DMS114 treated with DMSO at 0.1 percent for 48 hours (cell line): Measurements from ENCODE around the gene KLHL36.

Experiments used
- DNase-seq: peaks from one replicate; lab custom pipeline; 2025; ENCODE audit not compliant: unreplicated experiment; lab: John Stamatoyannopoulos, UW

Gene KLHL36

DNA sequence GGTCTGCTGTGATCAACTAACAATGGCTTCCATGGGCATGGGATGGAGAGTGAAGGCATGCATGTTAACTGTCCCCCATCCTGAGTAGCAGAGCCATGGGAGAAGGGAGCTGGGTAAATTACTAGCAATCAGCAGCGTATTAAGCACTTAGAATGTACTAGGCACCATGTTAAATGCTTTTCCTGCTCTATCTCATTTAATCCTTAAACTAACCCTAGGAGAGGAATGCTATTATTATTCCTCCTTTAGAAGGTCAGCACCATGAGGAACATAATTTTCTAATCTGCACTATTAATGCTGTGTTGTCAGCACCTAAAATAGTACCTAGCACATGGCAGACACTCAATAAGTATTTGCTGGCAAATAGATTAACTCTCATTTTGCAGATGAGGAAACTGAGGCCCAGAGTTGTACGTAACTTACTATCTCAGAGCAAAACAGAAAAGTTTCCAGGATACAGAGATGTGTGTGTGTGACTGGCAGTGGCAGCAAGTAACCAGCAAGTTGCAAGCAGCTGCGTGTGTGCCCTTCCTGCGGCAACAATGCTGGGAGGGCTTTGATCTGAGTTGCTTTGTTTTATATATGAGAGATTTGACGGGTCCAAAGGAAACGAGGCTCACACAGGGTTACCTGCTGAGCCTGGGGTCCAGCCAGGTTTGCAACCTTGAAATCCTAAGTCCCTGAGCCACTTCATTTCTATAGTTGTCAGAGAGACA is 6.5 kb upstream of the KLHL36 start:
- DNase-seq, result no peak

DNA sequence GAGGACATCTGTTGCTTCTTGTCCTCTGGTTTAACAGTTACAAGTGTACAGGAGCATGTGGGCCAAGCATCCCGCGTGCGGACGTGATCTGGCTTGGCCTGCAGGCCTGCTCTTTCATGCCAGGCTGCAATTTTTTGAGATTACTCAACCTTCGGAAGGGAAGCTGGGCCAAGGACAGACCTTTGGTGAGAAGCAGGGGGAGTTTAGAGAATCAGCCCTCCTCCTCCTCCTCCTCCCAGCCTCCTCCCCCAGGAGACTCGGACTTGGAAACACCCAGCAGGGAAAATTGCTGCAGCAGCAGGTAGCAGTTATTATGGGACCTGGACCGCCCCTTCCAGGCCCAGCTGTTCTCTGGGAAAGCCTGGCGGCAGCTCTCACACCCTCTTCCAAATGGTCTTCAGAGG is 5.1 kb upstream of the KLHL36 start:
- no peak for DNase-seq

DNA sequence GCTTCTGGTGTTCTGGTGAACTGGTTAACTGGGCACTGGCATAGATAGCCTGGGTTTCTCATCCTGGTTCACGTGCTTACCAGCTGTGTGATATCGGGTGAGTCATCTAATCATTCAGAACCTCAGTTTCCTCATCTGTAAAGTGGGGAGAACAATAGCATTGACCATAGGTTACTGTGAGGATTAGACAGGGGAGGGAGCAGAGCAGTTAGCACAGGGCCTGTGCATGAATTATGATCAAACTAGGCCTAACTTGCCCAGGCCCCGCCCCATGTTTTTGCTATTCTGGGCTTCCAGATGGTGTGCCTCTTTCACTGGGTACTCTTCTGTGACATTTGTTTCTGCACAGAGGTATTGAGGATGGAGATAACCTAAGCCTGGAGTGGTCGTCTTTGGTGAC is 4.6 kb upstream of the KLHL36 start:
- DNase-seq, result no peak

DNA sequence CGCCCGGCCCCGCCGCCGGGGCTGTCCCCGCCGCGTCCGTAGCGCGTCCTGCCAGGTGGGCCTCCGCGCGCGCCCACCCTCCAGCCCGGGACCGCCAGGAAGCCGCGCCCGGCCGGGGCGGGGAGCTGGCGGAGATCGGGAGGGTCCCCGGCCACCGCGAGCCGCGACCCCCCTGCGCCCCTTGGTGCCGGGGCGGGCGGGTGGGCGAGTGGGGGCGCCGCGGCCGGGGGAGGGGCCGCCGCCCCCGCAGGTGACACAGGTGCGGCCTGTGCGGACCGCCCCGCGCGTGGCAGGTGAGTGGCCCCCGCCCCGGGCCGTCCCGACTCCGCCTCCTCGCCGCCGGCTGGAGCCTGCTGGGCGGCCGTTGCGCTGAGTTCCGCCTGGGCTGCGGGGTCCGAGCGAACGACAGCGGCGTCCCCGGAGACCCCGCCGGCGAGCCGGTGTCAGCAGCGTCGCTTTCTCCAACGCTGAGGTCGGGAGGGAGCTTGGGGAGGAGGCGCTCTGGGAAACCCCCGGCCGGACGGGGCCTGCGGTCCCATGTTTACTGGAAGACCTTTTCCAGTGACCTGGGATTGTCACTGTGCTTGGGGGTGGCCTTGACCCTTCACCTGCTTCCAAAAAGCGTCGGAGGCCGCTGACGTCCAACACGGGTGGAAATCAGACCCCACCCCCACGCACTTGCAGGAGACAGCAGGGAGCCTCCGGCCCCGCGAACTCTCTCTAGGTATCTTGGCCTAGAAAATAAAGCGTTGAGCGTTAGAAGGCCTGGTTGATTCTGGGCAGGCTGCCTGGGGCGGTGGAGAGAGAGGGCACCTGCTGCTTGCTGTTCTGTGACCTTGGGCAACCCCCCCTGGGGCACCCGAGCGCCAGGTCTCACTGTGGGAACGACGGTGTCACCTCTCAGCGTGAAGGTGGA is 542 bp downstream of the KLHL36 start:
- DNase-seq, result no peak

DNA sequence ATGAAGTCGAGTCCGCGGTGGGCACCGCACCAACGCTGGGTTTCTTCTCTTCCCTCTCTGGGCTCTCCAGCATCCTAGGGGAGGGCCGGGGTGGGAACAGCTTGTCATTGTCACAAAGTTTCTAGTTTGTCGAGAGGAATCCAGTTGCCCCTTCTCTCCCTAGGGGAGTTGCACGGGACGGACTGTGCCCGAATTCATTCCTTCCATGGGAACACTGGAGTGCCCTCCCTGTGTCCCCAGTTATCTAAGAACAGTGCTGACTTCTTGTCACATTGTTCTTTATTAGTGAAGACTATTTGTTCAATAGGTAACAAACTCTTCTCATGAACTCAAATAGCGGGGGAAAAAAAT is 1.2 kb downstream of the KLHL36 start:
- DNase-seq, result no peak

DNA sequence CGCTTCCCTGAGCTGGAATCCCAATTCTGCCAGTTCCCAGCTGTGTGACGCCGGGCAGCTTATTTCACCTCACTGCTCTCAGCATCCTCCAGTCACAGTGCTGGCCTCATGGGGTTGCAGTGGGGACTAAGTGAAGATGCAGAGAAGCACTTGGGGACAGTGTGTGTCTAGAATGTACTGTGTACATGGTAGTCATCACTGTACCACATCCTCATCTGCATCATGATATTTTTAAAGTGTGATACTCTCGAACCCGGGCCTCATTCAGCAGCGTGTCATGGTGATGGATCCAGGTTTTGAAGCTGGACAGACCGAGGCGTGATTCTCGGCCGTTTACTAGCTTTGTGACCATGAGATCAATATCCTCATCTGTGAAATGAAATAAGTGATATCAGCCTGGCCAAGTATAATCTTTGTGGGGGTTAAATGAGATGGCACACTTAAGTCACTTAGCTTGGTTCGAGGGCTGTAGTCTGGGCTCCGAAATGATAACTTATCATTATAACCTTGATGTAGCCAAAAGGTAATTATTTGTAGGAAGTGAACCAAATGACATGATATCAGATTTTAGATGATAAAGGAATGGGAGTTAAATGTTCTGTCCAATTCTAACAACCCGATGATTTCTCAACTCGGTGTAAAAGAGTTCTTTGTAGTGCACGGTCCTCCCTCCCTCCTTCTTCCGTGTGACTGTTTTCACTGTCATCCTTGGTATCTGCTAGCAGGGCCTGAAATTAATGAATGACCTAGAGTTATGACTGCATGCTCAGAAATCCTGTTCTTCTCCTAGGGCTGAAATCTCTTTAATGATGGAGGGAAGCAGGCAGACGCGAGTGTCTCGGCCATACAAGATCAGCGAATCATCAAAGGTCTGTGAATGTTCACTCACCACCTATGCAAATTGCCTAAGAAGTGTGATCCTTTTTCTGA is 2.0 kb downstream of the KLHL36 start:
- no peak for DNase-seq

DNA sequence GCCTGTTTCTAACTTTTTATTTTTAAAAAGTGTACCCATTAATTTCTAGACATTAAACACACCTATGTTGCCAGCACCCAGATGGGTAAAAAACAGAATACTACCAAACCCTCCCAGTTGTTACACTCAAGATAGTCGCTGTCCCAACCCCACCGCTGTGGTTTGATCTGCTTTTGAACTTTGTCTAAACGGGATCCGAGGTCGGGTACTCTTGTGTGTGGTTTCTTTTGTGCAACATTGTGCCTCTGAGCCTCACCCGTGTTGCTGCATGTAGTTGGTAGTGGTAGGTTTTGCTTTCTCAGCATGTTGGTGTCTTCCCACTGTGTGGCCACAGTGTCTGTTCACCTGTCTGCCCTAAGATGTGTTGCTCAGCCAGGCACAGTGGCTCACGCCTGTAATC is 4.3 kb downstream of the KLHL36 start:
- no peak for DNase-seq

DNA sequence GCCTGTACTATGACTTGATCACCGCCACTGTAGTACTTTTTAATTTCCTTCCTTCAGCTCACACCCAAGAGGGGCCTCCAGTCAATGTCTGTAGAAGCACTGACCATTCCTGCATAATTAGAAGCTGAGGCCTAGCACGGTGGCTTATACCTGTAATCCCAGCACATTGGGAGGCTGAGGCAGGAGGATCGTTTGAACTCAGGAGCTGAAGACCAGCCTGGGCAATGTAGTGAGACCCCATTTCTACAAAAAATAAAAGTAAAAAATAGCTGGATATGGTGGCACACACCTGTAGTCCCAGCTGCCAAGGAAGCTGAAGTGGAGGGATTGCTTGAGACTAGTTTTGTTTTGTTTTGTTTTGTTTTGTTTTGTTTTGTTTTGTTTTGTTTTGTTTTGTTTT is 5.9 kb downstream of the KLHL36 start:
- DNase-seq, result no peak

DNA sequence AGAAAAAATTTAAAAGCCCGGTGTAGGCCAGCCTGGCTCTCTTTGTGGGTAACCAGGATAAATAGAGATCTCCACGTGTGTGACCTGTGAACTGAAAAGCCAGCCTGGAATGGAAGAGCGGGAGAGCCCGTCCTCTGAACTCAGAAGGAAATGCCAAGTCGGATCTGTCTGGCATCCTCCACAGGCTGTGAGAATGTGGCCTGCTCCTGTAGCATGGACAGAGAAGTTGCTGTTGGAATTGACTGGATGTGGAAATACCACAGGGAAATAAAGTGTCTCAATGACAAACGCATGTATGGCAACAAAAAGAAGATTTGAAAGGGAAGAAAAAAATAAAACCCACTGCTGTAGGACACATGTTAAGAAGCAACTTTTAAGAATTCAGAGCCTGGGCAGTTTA is 6.7 kb downstream of the KLHL36 start:
- no peak for DNase-seq

DNA sequence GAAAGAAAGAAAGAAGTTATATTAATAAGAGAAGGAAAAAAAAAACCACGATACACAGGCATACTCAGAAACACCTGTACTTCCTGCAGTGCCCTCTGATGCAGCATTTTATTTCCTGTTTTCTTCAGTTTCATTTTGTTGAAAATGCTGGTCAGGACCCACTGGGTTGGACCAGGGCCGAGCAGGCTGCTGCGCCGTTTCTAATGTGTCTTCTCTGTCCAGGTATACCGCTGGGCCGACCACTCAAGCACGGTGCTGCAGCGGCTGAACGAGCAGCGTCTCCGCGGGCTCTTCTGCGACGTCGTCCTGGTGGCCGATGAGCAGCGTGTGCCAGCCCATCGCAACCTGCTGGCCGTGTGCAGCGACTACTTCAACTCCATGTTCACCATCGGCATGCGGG is 8.3 kb downstream of the KLHL36 start:
- DNase-seq, result no peak

DNA sequence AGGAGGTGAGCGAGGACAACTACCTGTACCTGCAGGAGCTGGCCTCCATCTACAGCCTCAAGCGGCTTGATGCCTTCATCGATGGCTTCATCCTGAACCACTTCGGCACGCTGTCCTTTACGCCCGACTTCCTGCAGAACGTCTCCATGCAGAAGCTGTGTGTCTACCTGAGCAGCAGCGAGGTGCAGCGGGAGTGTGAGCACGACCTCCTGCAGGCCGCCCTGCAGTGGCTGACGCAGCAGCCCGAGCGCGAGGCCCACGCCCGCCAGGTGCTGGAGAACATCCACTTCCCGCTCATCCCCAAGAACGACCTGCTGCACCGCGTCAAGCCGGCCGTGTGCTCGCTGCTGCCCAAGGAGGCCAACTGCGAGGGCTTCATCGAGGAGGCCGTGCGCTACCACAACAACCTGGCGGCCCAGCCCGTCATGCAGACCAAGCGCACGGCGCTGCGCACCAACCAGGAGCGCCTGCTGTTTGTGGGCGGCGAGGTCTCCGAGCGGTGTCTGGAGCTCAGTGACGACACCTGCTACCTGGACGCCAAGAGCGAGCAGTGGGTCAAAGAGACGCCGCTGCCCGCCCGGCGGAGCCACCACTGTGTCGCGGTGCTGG is 9.0 kb downstream of the KLHL36 start:
- no peak for DNase-seq

DNA sequence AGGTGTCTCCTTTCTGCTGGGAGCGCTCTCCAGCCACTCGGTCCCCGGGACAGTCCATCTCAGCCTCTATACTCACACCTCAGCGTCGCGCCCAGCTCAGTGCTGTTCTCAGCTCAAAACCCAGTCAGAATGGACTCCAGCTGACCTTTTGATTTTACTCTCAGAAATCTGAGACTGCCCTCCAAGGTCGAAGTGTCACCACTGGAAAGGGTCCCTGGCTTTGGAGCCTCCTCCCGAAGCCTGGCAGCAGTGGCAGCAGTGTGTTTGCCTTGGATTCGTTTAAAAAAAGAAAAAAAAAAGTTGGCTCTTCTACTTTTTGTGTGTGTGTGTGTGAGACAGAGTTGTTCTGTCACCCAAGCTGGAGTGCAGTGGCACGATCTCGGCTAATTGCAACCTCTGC is 10.4 kb downstream of the KLHL36 start:
- no peak for DNase-seq

DNA sequence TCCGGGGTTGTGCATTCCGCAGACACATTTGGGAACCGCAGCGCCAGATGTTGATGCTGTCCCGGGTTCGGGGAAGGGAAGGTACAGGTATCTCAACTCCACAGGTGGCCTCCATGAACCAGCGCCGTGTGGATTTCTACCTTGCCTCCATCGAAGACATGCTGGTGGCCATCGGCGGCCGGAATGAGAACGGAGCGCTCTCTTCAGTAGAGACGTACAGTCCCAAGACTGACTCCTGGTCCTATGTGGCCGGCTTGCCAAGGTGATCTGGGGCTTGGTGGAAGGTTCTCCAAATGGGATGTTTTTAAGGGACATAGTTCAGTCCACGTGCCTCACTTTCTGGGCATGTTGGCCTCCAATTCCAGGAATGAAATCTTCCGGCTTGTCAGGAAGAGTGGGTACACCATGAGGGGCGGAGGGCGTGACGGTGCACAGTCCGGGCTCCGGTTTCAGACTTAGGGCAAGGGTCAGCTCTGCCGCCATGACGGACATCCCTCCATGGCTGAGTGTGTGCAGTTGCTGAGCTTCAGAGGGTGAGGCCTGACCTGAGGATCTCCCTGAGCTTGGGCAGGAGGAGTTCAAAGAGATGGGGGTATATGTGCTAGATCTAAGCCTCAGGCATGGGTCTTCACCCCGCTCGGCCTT is 11.5 kb downstream of the KLHL36 start:
- no peak for DNase-seq

DNA sequence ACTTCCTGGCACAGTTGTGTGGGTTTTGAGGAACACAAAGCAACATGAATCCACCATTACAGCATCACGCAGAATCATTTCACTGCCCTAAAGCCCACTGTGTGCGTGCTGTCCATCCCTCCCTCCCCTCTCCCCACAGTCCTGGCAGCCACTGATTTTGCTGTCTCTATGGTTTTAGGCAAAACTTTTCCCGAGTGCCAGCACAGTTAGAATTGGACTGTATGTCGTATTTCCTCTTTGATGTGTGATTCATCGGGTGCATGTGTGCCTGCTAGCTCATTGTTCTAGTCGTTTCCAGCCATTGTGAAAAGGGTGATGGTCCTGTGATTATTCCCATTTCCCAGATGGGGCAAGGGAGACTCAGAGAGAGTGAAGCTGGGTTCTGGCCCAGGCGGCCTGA is 12.7 kb downstream of the KLHL36 start:
- no peak for DNase-seq

DNA sequence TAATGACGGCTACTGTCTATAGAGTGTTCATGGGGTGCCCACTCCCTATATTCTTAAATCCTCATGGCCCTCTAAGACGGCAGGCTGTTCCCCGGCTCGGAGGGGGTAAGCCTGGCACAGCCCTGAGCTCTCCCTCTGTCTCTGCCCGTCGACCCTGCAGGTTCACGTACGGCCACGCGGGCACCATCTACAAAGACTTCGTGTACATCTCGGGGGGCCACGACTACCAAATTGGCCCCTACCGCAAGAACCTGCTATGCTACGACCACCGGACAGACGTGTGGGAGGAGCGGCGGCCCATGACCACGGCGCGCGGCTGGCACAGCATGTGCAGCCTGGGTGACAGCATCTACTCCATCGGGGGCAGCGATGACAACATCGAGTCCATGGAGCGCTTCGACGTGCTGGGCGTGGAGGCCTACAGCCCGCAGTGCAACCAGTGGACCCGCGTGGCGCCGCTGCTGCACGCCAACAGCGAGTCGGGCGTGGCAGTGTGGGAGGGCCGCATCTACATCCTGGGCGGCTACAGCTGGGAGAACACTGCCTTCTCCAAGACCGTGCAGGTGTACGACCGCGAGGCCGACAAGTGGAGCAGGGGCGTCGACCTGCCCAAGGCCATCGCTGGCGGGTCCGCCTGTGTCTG is 13.2 kb downstream of the KLHL36 start:
- no peak for DNase-seq

DNA sequence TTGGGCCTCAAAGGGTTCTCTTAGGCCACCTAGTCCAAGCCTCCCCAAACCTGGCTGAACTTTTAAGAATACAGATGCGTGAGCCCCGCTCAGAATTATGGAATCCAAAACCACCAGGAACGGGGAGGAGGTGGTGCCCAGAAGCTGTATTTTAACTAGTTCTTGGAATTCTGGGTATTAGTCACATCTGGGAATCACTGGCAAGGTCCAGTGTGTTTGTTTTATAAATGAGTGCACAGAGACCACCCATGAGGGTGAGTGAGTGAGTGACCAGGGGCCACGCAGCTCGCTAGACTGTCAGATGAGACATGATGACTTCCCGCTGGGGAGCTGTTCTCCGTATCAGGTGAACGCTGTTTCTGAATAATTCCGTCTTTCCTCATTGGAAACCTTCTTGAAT is 14.2 kb downstream of the KLHL36 start:
- no peak for DNase-seq

DNA sequence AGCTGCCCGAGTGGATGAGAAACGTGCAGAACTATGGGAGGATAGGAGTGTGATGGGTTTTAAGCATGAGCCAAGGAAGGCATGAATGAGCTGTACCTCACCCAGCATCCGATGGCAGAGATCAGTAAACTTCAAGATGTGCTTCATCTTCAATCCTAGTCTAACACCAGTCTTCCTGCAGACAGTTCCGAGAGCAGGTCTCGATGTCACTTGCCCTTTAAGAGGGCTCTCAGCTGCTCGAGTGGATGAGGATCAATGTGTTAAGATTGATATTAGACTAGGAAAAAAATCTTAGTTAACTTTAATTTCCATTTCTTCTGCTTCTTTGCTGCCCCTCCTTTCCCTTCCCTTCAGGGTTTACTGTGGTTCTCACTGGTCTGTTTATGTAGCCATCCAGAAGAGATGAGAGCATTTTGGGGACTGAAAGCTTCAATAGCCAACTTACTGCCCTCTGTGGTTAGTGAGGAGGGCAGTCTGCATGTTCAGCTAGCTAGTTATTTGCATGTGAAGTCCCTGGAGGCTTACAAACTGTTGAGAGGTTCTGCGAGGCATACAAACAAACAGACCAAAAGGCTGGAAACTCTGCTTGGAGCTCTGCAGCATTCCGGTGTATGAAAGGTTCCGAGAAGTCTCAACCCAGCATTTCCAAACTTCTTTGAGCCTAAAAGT is 15.3 kb downstream of the KLHL36 start:
- DNase-seq, result no peak

DNA sequence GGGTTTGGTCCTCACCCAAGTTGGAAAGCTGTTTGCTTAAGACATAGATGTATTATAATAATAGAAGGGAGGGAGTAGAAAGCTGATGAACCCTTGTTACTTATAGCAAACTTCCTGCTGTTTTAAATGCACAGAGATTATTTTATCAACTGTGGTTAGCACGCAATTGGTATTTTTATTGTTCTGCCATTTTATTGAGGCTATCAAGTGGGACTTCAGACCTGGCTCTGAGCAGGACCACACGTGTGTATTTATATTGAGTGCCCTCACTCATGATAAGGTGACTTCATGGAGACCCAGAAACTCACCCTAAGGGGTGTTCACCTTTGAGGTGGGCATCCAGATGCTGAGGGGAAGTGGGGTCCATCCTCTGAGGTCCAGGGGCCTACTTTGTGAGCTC is 17.0 kb downstream of the KLHL36 start:
- DNase-seq, result no peak

DNA sequence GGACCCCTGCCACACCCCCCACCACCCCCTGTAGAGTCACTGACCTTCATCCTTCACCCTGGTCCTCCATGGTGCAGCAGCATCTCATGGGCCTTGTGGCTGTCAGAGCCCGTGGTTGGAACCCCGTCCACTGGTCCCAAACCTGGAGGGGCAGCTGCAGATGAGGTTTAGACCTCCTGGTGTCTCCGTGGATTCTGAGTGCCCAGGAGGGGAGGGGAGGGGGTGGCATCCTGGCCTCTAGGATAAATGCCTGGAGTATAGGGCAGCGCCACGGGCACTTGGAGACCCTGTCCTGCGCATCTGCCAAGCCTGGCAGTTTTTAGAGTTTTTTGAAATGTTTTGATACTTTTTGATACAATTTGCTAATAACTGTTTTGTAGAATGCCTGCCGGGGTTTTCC is 17.5 kb downstream of the KLHL36 start:
- DNase-seq, result no peak
